ENCODE results near the gene RASSF7.
"Not testable (repeated sequence)": the region's sequence is repeated elsewhere in the genome, so short reads cannot be mapped to it uniquely, and the experiment has no call there.

The RASSF7 gene

GRCh38 chr11:571802-572185, 11.0 kb downstream of the RASSF7 start:
- no peak for DNase-seq (ENCODE audit: low read depth)
- no peak overlapping the region for H3K4me3 ChIP-seq (ENCODE audit: low read depth, low read length)
- no peak for TF ChIP-seq CTCF (conservative IDR thresholded peaks at IDR 0.05; ENCODE audit: low read depth, low read length)

- no peak for DNase-seq (ENCODE audit: low read depth)
- no peak for TF ChIP-seq CTCF (conservative IDR thresholded peaks at IDR 0.05; ENCODE audit: low read depth, low read length)
- no peak overlapping the region for H3K4me3 ChIP-seq (ENCODE audit: low read depth, low read length)
Measured at GRCh38 chr11:573146-573759, 12.5 kb downstream of the RASSF7 start.

- DNase-seq (ENCODE audit: low read depth); H3K4me3 ChIP-seq (ENCODE audit: low read depth, low read length): not testable (repeated sequence)
Measured at GRCh38 chr11:574031-574570, 13.3 kb downstream of the RASSF7 start.

GRCh38 chr11:574632-575312, 14.0 kb downstream of the RASSF7 start:
- peak overlapping the region; percentile 64 for H3K4me3 ChIP-seq (ENCODE audit: low read depth, low read length)
- DNase-seq (ENCODE audit: low read depth) = no peak
- TF ChIP-seq CTCF (conservative IDR thresholded peaks at IDR 0.05; ENCODE audit: low read depth, low read length) = no peak

GRCh38 chr11:575313-575995, 14.7 kb downstream of the RASSF7 start:
- no peak for TF ChIP-seq CTCF (conservative IDR thresholded peaks at IDR 0.05; ENCODE audit: low read depth, low read length)
- DNase-seq (ENCODE audit: low read depth) = peak; percentile 32
- H3K4me3 ChIP-seq (ENCODE audit: low read depth, low read length) = peak overlapping the region; percentile 64

GRCh38 chr11:575996-576768, 15.4 kb downstream of the RASSF7 start, which contains the start of gene PHRF1:
Gene PHRF1 (plus strand): TSS chr11:576470. CDS start chr11:581513, 5,043 bp downstream.
- DNase-seq (ENCODE audit: low read depth) = peak; percentile 97
- peak within 1 kb of the TSS; percentile 93 for H3K4me3 ChIP-seq (ENCODE audit: low read depth, low read length)
- TF ChIP-seq CTCF (conservative IDR thresholded peaks at IDR 0.05; ENCODE audit: low read depth, low read length) = no peak
